ENCODE measurements around the gene TCEA3.

GRCh38 chr1:23472351-23473036, 47.9 kb upstream of the TCEA3 start:
- TF ChIP-seq YY1 (IDR thresholded peaks at IDR 0.05; ENCODE audit: insufficient read depth, insufficient read length), result no peak
- TF ChIP-seq ZNF274 (IDR thresholded peaks at IDR 0.05; ENCODE audit: low read depth, low read length), result no peak
- no peak for TF ChIP-seq SUZ12 (IDR thresholded peaks at IDR 0.05; ENCODE audit: extremely low read depth, insufficient read depth, insufficient read length)

Measured in NT2/D1 (cell line).